ENCODE measurements around the gene ADAMTS18. TPM values are rescaled to one million over a fixed set of nuclear protein-coding genes. Genes with fewer than 3 reads are reported as not detected.

The ADAMTS18 gene
- total RNA-seq, 1 donor from 2014 or later: not detected

- ATAC-seq (ENCODE audit: low read depth) (no peak), DNase-seq (no peak)
- H3K27ac Mint-ChIP-seq: no peak overlapping the region
- H3K4me1 Mint-ChIP-seq: no peaks in the 10 kb centered on the region
- H3K9me3 Mint-ChIP-seq: no peaks in the 10 kb centered on the region
- ChIA-PET CTCF (no interaction called here), POLR2A (no interaction called here)
- intact Hi-C loops (cut with micrococcal nuclease): no loop called here
- no peak for TF ChIP-seq CTCF (IDR thresholded peaks at IDR 0.05)
- peaks cover 5% of the 10 kb centered on the region for H3K27me3 Mint-ChIP-seq
- no peak overlapping the region for H3K4me3 Mint-ChIP-seq
- no peaks in the 10 kb centered on the region for H3K36me3 Mint-ChIP-seq (ENCODE audit: low read depth)
These were observed 8.7 kb upstream of the ADAMTS18 start for GRCh38 chr16:77443357-77444146.

- Mint-ChIP-seq H3K9me3 (no peaks in the 10 kb centered on the region), H3K27me3 (peaks cover 5% of the 10 kb centered on the region), H3K36me3 (ENCODE audit: low read depth) (no peaks in the 10 kb centered on the region), H3K4me3 (no peak overlapping the region), H3K4me1 (no peaks in the 10 kb centered on the region), H3K27ac (no peak overlapping the region)
- DNase-seq (no peak), ATAC-seq (ENCODE audit: low read depth) (no peak)
- intact Hi-C loops (cut with micrococcal nuclease): no loop called here
- TF ChIP-seq CTCF (IDR thresholded peaks at IDR 0.05): no peak
- ChIA-PET POLR2A (no interaction called here), CTCF (no interaction called here)
These were observed 7.2 kb upstream of the ADAMTS18 start for GRCh38 chr16:77442078-77442477.

GRCh38 chr16:77439106-77439505 lies 4.3 kb upstream of the ADAMTS18 start:
- Mint-ChIP-seq H3K36me3 (ENCODE audit: low read depth) (no peaks in the 10 kb centered on the region), H3K4me3 (no peak overlapping the region), H3K27ac (no peak overlapping the region), H3K9me3 (no peaks in the 10 kb centered on the region), H3K27me3 (peaks cover 22% of the 10 kb centered on the region), H3K4me1 (no peaks in the 10 kb centered on the region)
- no peak for DNase-seq
- no peak for ATAC-seq (ENCODE audit: low read depth)
- intact Hi-C loops (cut with micrococcal nuclease): no loop called here
- ChIA-PET POLR2A (no interaction called here), CTCF (no interaction called here)
- no peak for TF ChIP-seq CTCF (IDR thresholded peaks at IDR 0.05)

GRCh38 chr16:77437859-77438258 lies 3.0 kb upstream of the ADAMTS18 start:
- TF ChIP-seq CTCF (IDR thresholded peaks at IDR 0.05): no peak
- H3K36me3 Mint-ChIP-seq (ENCODE audit: low read depth): no peaks in the 10 kb centered on the region
- ATAC-seq (ENCODE audit: low read depth) (no peak), DNase-seq (no peak)
- H3K27ac Mint-ChIP-seq: no peak overlapping the region
- no peaks in the 10 kb centered on the region for H3K4me1 Mint-ChIP-seq
- H3K27me3 Mint-ChIP-seq: peaks cover 30% of the 10 kb centered on the region
- ChIA-PET POLR2A (no interaction called here), CTCF (no interaction called here)
- H3K4me3 Mint-ChIP-seq: no peak overlapping the region
- H3K9me3 Mint-ChIP-seq: no peaks in the 10 kb centered on the region
- intact Hi-C loops (cut with micrococcal nuclease): no loop called here

GRCh38 chr16:77435272-77435820 lies 512 bp upstream of the ADAMTS18 start:
- Mint-ChIP-seq H3K36me3 (ENCODE audit: low read depth) (no peaks in the 10 kb centered on the region), H3K27me3 (peaks cover 41% of the 10 kb centered on the region), H3K9me3 (no peaks in the 10 kb centered on the region), H3K27ac (no peak overlapping the region), H3K4me3 (no peak overlapping the region), H3K4me1 (no peaks in the 10 kb centered on the region)
- no peak for TF ChIP-seq CTCF (IDR thresholded peaks at IDR 0.05)
- intact Hi-C loops (cut with micrococcal nuclease): no loop called here
- CTCF ChIA-PET: no interaction called here
- no peak for DNase-seq
- no peak for ATAC-seq (ENCODE audit: low read depth)
- POLR2A ChIA-PET: no interaction called here
